Left renal cortex interstitium (tissue), 4 donors: ENCODE data around the gene SERPINA10. TPM values are rescaled to one million over a fixed set of nuclear protein-coding genes. Genes with fewer than 3 reads are reported as not detected.
"Not testable (repeated sequence)": the region's sequence is repeated elsewhere in the genome, so short reads cannot be mapped to it uniquely, and the experiment has no call there.

ENCODE experiments used
- DNase-seq, 4 donors: peaks; one replicate each; pipeline ENCODE4 v3.0.0-alpha.2; 2013; ENCODE audit warnings: low read depth in 4 of 4, low spot score in 2 of 4, missing footprints in 1 of 4
- polyA plus RNA-seq, 4 donors: library from polyadenylated mRNA; unstranded; fragments of 120-200 nt; gene quantifications; one replicate each; pipeline ENCODE4 v1.2.1, GENCODE V29; 2013; ENCODE audit not compliant: insufficient read length in 4 of 4

Gene SERPINA10
- polyA plus RNA-seq, 4 donors: 0.06 to 0.78 (median 0.21) TPM

DNA sequence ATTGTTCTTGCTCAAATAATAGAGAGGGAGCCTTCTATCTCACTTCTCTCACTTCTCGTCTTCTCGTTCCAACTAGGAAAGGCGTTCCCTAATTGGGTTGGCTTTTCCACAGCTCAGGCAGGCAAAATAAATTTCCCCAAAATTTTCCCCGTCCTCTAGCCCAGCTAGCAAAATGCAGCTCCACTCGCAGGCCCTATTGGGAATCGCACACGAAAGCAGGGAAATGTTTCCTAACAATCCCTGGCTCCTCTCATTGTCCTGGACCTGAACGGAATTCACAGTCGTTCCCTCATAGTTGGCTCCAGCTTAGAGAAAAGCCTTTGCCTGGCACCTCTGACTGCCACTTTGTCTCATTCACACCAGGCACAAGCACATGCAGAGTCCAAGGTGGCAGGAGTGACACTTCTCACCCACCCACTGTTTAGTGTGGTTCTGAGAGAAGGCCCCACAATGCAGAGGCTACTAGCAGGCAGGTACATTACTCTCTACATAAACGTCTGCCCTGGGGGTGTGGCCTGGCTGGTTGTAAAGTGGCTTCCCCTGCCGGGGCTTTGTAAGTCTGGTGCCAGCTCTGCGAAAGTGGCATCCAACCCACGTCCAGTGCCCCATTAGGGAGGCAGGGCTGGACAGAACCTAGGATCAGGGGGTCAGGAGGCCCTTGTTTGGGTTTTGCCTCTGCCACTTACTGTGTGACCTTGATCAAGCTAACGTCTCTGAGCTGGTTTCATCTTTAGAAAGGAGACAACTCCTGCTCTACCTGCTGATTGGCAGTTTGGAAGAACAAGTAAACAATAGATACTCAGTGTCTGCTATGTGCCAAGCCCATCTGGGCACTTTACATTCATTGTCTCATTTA is 4.2 kb downstream of the SERPINA10 start:
- DNase-seq: no peak

DNA sequence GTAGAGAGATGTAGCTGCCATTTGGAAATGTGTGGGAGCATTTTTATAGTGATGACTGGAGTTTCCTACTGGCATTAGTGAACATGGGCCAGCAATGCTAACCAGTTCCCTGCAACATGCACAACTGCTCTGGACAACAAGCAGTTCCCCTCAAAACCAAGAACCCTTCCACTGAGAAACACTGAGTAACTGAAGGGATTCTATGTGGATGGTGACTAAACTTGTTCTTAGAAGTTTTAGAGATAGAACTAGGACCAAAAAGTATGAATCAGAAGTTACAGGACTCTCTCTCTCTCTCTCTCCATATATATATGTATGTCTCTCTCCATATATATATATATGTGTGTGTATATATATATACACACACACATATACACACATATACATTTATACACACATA is 7.9 kb downstream of the SERPINA10 start:
- DNase-seq: no peak

DNA sequence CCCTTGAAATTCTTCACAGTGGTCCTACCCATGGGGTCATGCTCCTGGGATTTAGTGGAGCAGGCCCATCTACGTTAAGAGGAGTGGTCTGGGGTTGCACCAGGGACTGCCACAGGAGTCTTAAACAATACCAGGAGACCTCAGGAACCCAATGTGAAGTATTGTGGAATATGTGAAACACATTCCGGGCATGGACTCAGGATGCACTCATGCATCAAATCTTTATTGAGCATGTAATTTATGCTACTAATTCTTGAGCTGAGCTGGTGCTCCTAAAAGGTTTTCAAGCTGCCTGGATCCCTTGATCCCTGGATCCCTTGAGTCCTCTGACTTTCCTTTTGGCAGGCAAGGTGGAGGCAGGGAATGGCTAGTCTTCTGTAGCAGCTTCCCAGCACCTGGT is 8.8 kb downstream of the SERPINA10 start:
- DNase-seq: no peak

DNA sequence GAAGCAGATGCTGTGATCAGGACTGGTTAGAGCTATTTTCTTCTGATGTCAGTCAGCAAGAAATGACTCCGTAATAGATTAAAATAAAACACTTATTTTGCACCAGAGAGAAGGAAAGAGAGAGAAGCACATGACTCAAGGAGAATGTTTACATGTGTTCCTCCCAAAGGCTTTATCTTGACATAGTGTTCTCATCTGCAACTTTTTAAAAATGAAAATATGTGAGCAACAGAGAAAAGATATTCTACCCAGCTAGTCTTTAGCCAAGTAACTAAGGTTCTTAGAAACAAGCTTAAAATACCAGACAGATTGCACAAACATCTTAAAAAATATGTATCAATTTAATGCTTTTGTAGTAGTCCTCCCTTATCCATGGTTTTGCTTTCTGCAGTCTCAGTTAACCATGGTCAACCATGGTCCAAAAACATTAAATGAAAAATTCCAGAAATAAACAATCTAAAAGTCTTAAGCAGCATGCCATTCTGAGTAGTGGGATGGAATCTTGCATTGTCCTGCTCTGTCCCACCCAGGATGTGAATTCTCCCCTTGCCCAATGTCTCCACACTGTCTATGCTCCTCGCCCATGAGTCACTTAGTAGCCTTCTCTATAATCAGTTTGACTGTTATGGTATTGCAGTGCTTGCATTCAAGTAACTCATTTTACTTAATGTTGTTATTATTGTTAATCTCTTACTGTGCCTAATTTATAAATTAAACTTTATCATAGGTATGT is 9.9 kb downstream of the SERPINA10 start:
- DNase-seq: no peak

DNA sequence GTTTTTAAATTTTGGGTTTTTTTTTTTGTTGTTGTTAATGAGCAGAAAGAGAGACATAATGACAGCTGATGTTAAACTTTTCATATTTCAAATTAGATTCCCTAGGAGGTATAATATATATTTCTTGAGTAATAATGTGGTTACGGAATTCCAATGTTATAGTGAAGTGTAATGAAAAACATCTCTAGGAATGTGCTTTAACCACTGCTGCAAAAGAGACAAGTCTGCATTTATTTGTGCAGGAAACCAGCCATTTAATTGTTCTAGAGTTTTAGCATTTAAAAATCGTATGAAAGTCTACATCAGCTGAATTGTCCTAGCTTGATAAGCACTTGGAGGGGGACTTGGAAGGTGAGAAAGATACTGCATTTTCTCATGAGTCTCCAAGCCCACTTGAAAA is 14.3 kb downstream of the SERPINA10 start:
- DNase-seq: no peak

DNA sequence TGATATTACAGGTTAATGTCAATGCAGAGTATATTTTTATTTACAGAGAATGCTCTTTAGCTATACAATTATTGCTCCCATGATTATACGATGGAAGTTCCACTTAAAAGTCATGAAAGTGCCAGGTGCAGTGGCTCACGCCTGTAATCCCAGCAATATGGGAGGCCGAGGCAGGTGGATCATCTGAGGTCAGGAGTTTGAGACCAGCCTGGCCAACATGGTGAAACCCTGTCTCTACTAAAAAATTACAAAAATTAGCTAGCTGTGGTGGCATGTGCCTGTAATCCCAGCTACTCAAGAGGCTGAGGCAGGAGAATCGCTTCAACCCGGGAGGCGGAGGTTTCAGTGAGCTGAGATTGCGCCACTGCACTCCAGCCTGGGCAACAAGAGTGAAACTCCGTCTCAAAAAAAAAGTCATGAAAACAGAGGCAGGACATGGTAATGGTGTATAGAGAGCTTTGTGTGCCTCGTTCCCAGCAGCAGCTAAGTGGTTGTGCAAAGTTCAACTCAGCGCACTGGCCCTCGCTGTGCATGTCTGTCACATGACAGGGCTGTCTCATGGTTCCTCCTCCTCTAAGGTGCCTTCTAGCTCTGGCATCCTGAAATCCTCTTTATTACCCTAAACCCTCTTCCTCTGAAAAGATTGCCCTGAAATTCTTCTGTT is 16.0 kb downstream of the SERPINA10 start:
- DNase-seq: not testable (repeated sequence)

DNA sequence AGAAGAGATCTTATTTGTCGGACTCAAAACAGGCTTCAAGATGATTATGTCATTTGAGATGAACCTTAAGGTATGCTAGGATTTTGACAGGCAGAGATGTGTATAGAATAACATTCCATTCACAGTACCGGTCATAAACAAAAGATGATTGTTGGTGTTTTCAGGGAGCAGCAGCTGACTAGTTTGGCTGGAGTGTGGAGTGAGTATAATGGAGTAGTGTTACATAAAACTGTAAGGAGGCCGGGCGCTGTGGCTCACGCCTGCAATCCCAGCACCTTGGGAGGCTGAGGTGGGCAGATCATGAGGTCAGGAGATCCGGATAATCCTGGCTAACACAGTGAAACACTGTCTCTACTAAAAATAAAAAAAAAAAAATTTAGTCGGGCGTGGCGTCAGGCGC is 23.9 kb downstream of the SERPINA10 start:
- no peak for DNase-seq

DNA sequence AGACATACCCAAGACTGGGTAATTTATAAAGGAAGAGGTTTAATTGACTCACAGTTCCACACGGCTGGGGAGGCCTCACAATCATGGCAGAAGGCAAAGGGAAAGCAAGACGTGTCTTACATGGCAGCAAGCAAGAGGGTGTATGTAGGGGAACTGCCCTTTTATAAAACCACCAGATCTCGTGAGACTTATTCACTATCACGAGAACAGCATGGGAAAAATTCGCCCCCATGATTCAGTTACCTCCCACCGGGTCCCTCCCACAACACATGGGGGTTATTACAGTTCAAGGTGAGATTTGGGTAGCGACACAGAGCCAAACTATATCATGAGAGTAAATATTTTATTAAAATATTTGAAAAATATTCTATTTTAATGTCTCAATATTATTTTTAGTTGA is 24.5 kb downstream of the SERPINA10 start:
- not testable (repeated sequence) for DNase-seq

DNA sequence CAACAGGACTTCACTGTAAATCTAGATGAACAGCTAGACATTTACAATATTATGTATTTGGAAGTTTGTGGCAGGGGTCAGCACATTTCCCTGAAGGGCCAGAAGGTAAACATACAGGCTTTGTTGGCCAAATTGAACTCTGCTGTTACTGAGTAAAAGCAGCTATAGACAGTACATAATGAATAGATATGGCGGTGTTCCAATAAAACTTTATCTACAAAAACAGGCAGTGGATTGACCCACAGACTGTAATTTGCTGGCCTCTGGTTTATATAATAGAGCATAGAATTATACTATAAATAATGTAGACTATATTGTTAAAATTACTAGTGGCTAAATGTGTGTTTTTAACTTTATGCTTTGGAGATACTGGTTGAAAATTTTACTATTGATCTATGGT is 25.7 kb downstream of the SERPINA10 start:
- no peak for DNase-seq

DNA sequence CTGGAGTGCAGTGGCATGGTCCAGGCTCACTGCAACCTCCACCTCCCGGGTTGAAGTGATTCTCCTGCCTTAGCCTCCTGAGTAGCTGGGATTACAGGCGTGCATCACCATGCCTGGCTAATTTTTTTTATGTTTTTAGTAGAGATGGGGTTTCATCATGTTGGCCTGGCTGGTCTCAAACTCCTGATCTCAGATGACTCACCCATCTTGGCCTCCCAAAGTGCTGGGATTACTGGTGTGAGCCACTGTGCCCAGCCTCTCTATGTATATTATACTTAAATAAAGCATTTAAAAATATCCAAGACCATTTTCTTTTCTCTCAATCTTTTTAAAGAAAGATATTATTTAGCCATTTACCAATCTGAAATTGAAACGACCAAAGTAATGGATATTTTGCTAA is 28.9 kb downstream of the SERPINA10 start:
- DNase-seq: not testable (repeated sequence)

DNA sequence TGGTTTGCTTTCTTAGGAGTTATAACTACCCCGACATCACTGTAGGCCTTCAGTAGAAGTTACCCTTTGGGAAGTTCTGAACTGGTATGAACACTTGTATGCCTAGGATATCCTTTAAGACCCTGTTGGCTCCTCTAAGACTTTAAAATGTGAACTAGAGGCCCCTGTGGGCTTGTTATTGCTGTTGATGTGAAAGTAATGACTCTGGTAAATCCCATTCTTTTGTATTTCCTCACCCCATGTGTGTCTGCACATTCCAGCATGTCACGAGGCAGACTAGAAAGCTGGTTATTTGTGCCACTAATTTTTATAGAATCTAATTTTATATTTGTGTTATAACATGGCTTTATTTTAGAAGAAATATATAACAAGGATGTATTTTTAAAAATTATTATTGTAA is 48.9 kb downstream of the SERPINA10 start:
- no peak for DNase-seq

DNA sequence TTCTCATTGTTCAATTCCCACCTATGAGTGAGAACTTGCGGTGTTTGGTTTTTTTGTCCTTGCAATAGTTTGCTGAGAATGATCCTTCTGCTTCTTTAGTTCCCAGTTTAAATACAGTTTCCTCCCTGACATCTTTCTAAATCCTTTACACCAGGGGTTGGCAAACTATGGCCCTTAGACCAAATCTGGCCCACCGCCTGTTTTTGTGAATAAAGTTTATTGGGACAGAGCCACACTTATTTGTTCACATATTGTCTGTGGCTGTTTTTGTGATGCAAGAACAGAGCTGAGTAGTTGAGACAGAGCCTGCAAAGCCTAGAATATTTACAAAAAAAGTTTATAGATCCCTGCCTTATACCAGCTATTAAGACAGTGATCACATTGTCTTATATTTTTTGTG is 53.7 kb downstream of the SERPINA10 start:
- DNase-seq: no peak

DNA sequence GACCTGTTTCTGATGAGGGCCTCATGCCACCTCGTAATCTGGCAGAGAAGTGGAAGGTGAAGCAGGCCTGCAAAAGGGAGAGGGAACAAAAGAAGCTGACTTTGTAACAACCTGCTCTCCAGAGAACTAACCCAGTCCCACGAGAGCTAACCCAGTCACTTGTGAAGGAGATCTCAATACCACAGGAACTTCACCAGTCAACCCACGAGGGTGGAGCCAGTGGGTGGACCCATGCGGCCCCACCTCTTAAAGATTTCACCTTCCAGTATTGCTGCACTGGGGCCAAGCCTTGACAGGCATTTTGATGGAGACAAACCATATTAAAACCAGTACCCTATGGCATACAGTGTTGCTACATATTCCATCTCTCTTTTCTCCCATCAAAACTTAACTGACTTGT is 55.1 kb downstream of the SERPINA10 start:
- DNase-seq: no peak

DNA sequence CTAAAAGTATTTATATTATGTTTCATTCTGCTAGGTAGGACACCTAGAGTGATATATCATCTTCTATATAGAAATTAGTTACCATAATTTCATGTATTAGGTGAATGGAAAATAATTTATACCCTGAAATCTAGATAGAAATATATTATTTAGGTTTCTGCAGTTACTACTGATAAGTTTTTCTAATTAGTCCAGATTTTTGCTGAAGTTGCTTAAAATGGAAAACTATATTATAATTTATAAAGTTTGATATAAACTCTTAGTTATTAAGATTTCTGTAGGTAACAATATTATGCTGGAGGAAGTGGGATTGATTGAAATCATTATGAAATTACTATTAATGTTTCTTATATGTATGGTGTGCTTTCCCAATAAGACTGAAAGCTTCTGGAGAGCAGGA is 56.0 kb downstream of the SERPINA10 start:
- DNase-seq: no peak

Other genes starting within 250 kb of the SERPINA10 start
- 100 to 1,000 TPM; 155 to 187 (median 166) TPM for gene DDX24, start 212.1 kb downstream of the SERPINA10 start, polyA plus RNA-seq
- 10 to 100 TPM; 25.5 to 33.0 (median 31.5) TPM for gene IFI27L1, start 212.0 kb downstream of the SERPINA10 start, polyA plus RNA-seq
- gene IFI27, start 182.5 kb downstream of the SERPINA10 start, polyA plus RNA-seq: 1 to 10 TPM; 4.4 to 8.2 (median 6.3) TPM
- gene IFI27L2, start 163.7 kb downstream of the SERPINA10 start, polyA plus RNA-seq: 10 to 100 TPM; 18.3 to 47.3 (median 24.0) TPM
- gene PPP4R4, start 118.9 kb downstream of the SERPINA10 start, polyA plus RNA-seq: under 1 TPM; 0.25 to 0.28 (median 0.28) TPM
- gene SERPINA6, start 30.1 kb upstream of the SERPINA10 start, polyA plus RNA-seq: 10 to 100 TPM in 1 of 4 donors, 1 to 10 TPM in 3; 2.1 to 11.2 (median 7.6) TPM
- gene SERPINA2, start 73.4 kb upstream of the SERPINA10 start, polyA plus RNA-seq: not detected
- gene SERPINA1, start 95.3 kb upstream of the SERPINA10 start, polyA plus RNA-seq: 100 to 1,000 TPM in 1 of 4 donors, 10 to 100 TPM in 3; 51.1 to 225 (median 90.9) TPM
- under 1 TPM in 1 of 4 donors, not detected in 3; 0.86 TPM for gene SERPINA11, start 159.5 kb upstream of the SERPINA10 start, polyA plus RNA-seq
- not detected for gene SERPINA9, start 182.9 kb upstream of the SERPINA10 start, polyA plus RNA-seq
- under 1 TPM; 0.30 to 0.77 (median 0.48) TPM for gene SERPINA12, start 216.2 kb upstream of the SERPINA10 start, polyA plus RNA-seq